ENCODE measurements around the gene RALGAPA2.
A peak's percentile ranks its signal among the peaks of the same experiment; 100 is the strongest.

The RALGAPA2 gene

GRCh38 chr20:20386192-20386591, 326.3 kb downstream of the RALGAPA2 start:
- no peak overlapping the region for H3K4me2 ChIP-seq (ENCODE audit: low read length)
- H3K36me3 ChIP-seq (replicated peaks; ENCODE audit: low read depth, low read length) = no peaks in the 10 kb centered on the region
- H3K9ac ChIP-seq (ENCODE audit: low read length) = no peak overlapping the region
- no peak overlapping the region for H3K4me3 ChIP-seq (ENCODE audit: low read length)
- no peaks in the 10 kb centered on the region for H3K27me3 ChIP-seq (ENCODE audit: low read depth, low read length)
- no peaks in the 10 kb centered on the region for H3K4me1 ChIP-seq (ENCODE audit: low read length)
- H3K9me3 ChIP-seq (ENCODE audit: insufficient read depth, low read length) = no peaks in the 10 kb centered on the region
- TF ChIP-seq, protein P1, sequence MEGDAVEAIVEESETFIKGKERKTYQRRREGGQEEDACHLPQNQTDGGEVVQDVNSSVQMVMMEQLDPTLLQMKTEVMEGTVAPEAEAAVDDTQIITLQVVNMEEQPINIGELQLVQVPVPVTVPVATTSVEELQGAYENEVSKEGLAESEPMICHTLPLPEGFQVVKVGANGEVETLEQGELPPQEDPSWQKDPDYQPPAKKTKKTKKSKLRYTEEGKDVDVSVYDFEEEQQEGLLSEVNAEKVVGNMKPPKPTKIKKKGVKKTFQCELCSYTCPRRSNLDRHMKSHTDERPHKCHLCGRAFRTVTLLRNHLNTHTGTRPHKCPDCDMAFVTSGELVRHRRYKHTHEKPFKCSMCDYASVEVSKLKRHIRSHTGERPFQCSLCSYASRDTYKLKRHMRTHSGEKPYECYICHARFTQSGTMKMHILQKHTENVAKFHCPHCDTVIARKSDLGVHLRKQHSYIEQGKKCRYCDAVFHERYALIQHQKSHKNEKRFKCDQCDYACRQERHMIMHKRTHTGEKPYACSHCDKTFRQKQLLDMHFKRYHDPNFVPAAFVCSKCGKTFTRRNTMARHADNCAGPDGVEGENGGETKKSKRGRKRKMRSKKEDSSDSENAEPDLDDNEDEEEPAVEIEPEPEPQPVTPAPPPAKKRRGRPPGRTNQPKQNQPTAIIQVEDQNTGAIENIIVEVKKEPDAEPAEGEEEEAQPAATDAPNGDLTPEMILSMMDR (IDR thresholded peaks at IDR 0.05; ENCODE audit: low read depth, low read length) = no peak
- TF ChIP-seq EZH2phosphoT487 (IDR thresholded peaks at IDR 0.05; ENCODE audit: low read depth) = no peak
- no peak overlapping the region for H3K27ac ChIP-seq (ENCODE audit: low read length)
- no peaks in the 10 kb centered on the region for H3K79me2 ChIP-seq (ENCODE audit: low read length)
- H4K20me1 ChIP-seq (ENCODE audit: insufficient read depth, low read length) = no peaks in the 10 kb centered on the region
- H2AFZ ChIP-seq (ENCODE audit: low read depth, low read length) = no peak overlapping the region

GRCh38 chr20:20375862-20376261, 336.6 kb downstream of the RALGAPA2 start:
- Histone ChIP-seq H3K79me2 (ENCODE audit: low read length) (no peaks in the 10 kb centered on the region), H3K4me3 (ENCODE audit: low read length) (no peak overlapping the region), H2AFZ (ENCODE audit: low read depth, low read length) (no peak overlapping the region), H3K4me1 (ENCODE audit: low read length) (no peaks in the 10 kb centered on the region), H3K27ac (ENCODE audit: low read length) (no peak overlapping the region), H3K9ac (ENCODE audit: low read length) (no peak overlapping the region), H4K20me1 (ENCODE audit: insufficient read depth, low read length) (no peaks in the 10 kb centered on the region), H3K9me3 (ENCODE audit: insufficient read depth, low read length) (no peaks in the 10 kb centered on the region), H3K27me3 (ENCODE audit: low read depth, low read length) (peaks cover 49% of the 10 kb centered on the region), H3K4me2 (ENCODE audit: low read length) (no peak overlapping the region), H3K36me3 (replicated peaks; ENCODE audit: low read depth, low read length) (no peaks in the 10 kb centered on the region)
- no peak for TF ChIP-seq EZH2phosphoT487 (IDR thresholded peaks at IDR 0.05; ENCODE audit: low read depth)
- TF ChIP-seq, protein P1 (IDR thresholded peaks at IDR 0.05; ENCODE audit: low read depth, low read length) = no peak

DNA sequence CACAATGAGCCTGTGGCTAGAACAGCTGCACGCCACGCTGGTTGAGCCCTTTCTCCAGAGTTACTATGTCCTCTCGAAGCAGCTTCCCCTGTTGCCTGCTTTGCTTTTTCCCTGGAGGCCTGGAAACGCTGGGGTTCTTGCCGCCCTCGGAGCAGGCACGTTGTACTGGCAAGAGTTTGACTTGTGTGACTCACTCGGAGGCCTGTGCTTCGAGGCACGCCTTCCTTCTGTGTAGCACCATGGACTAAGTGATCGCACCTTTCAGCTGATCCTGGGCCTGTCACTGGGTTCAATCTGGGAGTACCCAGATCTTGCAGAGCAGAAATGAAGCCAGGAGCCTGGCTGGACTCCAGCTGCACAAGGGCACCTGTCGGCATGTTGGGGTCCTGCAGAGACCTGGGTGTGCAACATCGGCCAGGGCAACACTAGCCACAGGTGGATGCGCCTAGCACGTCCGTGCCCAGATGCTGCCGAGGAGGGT, 339.3 kb downstream of the RALGAPA2 start:
- no peaks in the 10 kb centered on the region for H3K4me1 ChIP-seq (ENCODE audit: low read length)
- no peak overlapping the region for H3K27ac ChIP-seq (ENCODE audit: low read length)
- no peak for TF ChIP-seq EZH2phosphoT487 (IDR thresholded peaks at IDR 0.05; ENCODE audit: low read depth)
- H3K79me2 ChIP-seq (ENCODE audit: low read length) = no peaks in the 10 kb centered on the region
- no peaks in the 10 kb centered on the region for H4K20me1 ChIP-seq (ENCODE audit: insufficient read depth, low read length)
- H3K4me2 ChIP-seq (ENCODE audit: low read length) = no peak overlapping the region
- no peak overlapping the region for H3K9ac ChIP-seq (ENCODE audit: low read length)
- peaks cover 59% of the 10 kb centered on the region for H3K27me3 ChIP-seq (ENCODE audit: low read depth, low read length)
- H3K4me3 ChIP-seq (ENCODE audit: low read length) = no peak overlapping the region
- H3K36me3 ChIP-seq (replicated peaks; ENCODE audit: low read depth, low read length) = no peaks in the 10 kb centered on the region
- no peaks in the 10 kb centered on the region for H3K9me3 ChIP-seq (ENCODE audit: insufficient read depth, low read length)
- H2AFZ ChIP-seq (ENCODE audit: low read depth, low read length) = no peak overlapping the region

DNA sequence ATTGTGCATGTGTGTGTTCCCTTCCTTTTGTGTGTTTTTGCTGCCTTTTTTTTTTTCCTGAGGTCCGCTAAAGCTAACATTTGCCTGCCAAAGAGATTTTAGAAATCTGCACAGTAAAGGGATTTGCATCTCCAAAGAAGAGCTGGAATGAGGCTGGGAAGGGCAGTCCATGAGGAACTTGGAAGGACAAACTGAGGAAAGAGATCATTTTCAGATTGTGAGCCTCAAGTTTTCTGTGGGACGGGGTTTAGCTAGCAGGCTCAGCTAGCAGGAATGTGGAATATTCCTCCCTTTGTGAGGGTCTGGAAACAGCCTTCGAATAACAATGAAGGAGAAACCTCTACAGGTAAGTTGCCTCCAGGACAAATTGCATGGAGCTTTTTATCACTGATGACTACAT, 340.8 kb downstream of the RALGAPA2 start:
- Histone ChIP-seq H3K79me2 (ENCODE audit: low read length) (no peaks in the 10 kb centered on the region), H2AFZ (ENCODE audit: low read depth, low read length) (no peak overlapping the region), H3K9ac (ENCODE audit: low read length) (no peak overlapping the region), H3K9me3 (ENCODE audit: insufficient read depth, low read length) (no peaks in the 10 kb centered on the region), H3K4me2 (ENCODE audit: low read length) (no peak overlapping the region), H3K4me3 (ENCODE audit: low read length) (no peak overlapping the region), H3K27ac (ENCODE audit: low read length) (no peak overlapping the region), H3K36me3 (replicated peaks; ENCODE audit: low read depth, low read length) (no peaks in the 10 kb centered on the region), H3K27me3 (ENCODE audit: low read depth, low read length) (peaks cover 59% of the 10 kb centered on the region), H3K4me1 (ENCODE audit: low read length) (no peaks in the 10 kb centered on the region), H4K20me1 (ENCODE audit: insufficient read depth, low read length) (no peaks in the 10 kb centered on the region)
- TF ChIP-seq EZH2phosphoT487 (IDR thresholded peaks at IDR 0.05; ENCODE audit: low read depth) = 0 out of 2 replicates have a peak, but pooled peaks have one; percentile 16
- TF ChIP-seq, protein P1 (IDR thresholded peaks at IDR 0.05; ENCODE audit: low read depth, low read length) = no peak

Measured in OCI-LY3 (cell line).